Activated CD8-positive, alpha-beta memory T cell treated with anti-CD3 and anti-CD28 coated beads, Interleukin-2, amount 50 U/mL, for 1 hour (primary cell): Measurements from ENCODE around the gene MOCOS.
"Not testable (repeated sequence)": the region's sequence is repeated elsewhere in the genome, so short reads cannot be mapped to it uniquely, and the experiment has no call there.

Experiments used
- DNase-seq: peaks from one replicate; pipeline ENCODE4 v3.0.0-alpha.2; 2020; ENCODE audit errors: extremely low read depth

MOCOS gene

DNA sequence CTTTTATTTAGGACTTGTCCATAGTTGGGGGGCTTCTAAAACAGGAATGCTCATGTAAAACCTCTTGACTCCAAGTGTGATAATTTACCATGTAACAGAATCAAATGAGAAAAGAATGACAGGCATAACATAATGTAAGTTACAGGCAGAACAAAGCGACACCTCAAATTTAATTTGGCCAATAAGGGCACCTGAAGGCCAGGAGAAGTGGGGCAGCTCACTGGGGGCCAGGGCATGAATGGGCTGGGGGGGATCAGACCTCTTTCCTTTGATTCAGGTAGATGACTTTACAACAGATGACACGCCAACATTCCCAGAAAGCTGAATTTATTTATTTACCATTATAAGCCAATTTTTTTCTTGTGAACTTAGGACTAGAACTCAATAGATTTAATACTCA, 14.5 kb downstream of the MOCOS start:
- DNase-seq, result no peak

GRCh38 chr18:36203360-36203895, 16.1 kb downstream of the MOCOS start:
- no peak for DNase-seq

DNA sequence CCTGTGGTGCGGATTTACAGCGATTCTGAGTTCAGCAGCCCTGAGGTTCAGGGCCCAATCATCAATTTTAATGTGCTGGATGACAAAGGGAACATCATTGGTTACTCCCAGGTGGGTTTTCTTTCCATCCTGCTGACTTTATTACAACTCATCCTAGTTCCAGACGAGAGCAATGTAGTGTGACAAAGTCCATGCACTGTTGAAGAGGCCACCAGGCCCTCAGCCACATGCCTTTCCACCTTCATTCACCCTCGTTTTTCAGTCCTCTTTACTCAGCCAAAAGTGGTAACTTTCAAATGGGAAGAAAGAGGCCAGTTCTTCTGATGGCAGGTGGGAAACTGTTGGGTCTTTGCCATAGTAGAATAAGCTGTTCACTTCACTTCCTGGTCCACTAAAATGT, 17.9 kb downstream of the MOCOS start:
- no peak for DNase-seq

GRCh38 chr18:36207303-36207702, 20.0 kb downstream of the MOCOS start:
- no peak for DNase-seq

GRCh38 chr18:36207969-36208368, 20.7 kb downstream of the MOCOS start:
- not testable (repeated sequence) for DNase-seq

DNA sequence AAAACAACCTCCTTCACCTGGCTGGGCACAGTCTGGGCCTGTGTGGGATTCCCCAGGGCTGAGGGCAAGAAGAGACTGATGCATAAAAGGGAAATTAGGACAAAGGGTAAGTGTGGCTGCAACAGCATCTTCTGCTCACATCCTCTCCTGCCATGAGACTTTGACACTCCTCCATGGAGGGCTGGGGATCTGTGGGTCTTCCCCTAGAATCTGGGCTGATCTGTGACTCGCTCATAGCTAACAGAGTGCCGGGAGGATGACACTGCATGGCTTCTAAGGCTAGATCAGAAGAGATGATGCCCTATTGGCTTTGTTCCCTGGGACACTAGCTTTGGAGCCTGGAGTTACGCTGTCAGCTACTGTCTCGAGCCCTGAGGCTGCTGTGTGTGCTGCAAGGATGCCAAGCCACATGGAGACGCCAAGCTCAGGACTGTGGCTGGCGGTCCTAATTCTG, 24.3 kb downstream of the MOCOS start:
- DNase-seq, result no peak

DNA sequence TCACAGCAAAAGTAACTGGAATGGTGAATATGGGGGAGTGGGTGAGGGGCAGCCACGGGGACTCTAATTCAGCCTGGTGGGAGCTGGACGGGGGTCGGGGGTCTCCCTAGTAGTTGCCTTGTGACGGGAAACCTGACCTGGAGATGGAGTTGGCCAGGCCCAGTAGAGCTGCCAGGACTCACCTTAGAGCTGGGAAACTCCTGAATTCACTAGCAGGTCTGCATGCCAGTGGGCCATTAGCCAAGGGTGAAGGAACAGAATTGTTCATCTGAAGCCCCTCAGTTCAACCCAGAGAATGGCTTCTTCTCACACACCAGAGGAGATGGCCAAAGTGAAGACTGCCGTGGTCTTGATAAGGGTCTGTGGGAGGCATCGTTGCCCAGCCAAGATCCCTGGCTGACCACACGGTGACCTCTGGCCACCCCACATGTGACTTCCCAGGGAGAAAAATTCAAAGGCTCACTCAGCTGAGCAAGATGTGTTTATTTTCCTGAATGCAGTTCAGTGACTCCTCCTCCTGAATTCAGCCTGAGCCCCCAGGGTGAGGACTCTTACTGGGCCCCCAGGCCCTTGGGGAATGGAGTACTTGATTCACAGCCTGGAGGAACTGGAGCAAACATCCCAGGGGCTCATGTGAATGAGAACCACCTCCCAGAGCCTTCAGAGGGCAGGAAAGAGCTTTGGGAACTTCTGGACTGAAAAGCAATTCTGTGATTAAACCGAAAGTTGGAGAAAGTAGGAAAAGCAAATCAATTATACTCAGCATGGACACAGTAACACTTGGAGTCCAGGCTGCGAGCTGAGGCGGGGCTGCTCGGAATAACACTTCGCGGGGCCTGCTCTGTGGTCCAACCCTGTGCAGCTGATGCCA, 25.2 kb downstream of the MOCOS start:
- DNase-seq, result no peak

GRCh38 chr18:36214811-36215210, 27.5 kb downstream of the MOCOS start:
- no peak for DNase-seq

DNA sequence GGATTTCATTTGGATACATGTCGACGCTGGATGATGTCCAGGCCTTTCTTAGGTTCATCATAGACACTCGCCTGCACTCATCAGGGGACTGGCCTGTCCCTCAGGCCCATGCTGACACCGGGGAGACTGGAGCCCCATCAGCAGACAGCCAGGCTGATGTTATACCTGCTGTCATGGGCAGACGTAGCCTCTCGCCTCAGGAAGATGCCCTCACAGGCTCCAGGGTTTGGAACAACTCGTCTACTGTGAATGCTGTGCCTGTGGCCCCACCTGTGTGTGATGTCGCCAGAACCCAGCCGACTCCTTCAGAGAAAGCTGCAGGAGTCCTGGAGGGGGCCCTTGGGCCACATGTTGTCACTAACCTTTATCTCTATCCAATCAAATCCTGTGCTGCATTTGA, 28.3 kb downstream of the MOCOS start:
- no peak for DNase-seq

- DNase-seq, result no peak
Observed at GRCh38 chr18:36217348-36217747, 30.1 kb downstream of the MOCOS start.

- DNase-seq, result no peak
Observed at GRCh38 chr18:36229188-36229587, 41.9 kb downstream of the MOCOS start.

DNA sequence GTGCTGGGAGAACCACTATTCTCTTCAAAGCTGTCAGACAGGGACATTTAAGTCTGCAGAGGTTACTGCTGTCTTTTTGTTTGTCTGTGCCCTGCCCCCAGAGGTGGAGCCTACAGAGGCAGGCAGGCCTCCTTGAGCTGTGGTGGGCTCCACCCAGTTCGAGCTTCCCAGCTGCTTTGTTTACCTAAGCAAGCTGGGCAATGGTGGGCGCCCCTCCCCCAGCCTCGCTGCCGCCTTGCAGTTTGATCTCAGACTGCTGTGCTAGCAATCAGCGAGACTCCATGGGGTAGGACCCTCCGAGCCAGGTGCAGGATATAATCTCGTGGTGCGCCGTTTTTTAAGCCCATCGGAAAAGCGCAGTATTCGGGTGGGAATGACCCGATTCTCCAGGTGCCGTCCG, 53.2 kb downstream of the MOCOS start:
- DNase-seq, result not testable (repeated sequence)

GRCh38 chr18:36241831-36242230, 54.5 kb downstream of the MOCOS start:
- DNase-seq, result no peak

- no peak for DNase-seq
Observed at GRCh38 chr18:36247036-36247435, 59.7 kb downstream of the MOCOS start.

- no peak for DNase-seq
Observed at GRCh38 chr18:36249392-36249791, 62.1 kb downstream of the MOCOS start.

- no peak for DNase-seq
Observed at GRCh38 chr18:36250827-36251226, 63.5 kb downstream of the MOCOS start.

- DNase-seq, result no peak
Observed at GRCh38 chr18:36255072-36255698, 67.9 kb downstream of the MOCOS start.

DNA sequence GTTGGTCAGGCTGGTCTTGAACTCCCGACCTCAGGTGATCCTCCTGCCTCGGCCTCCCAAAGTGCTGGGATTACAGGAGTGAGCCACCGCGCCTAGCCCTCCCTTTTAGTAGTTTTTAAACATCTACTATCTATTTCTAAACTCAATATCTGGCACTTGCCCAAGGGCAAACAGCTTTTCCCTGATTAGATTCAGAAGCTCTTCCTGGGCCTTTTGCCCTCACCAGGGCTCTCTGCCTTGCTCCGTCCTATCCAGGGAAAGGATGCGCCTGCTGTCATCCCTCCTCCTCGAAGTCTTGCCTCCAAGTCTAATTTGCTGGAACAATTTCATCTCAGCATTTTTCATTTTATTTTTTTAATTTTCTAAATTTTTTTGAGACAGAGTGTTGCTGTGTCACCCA, 68.8 kb downstream of the MOCOS start:
- DNase-seq, result no peak

DNA sequence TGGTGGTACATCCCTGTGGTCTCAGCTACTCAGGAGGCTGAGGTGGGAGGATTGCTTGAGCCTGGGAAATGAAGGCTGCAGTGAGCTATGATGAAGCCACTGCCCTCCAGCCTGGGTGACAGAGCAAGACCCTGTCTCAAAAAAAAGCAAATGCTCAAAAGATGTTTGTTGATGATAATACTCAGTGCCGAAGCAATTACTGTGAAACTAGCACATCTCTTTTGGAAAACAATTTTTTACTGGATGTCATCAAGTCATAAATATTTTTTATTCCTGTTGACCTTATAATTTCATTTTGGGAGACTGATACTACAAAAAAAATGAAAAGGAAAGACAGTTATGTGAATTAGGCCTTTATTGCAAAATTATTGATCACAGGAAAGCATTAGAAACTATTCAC, 75.7 kb downstream of the MOCOS start:
- DNase-seq, result no peak

DNA sequence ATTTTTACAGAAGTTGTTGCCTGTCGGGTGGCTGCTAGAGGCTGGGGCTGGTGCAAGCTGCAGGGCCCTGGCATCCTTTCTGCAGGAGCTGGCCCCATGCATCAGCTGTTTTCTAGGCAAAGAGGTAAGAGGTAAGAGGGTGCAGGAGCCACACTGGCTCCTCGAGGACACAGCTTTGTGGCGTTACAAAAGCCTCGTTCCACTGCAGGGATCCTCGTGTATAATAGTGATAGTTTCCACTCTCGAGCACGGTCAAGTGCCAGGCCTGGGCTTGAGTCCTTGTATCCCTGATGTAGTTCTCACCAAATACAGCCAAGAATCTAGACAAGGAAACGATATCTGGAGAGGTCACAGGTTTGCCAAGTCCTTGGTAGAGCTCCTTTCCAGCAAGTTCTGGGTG, 77.0 kb downstream of the MOCOS start:
- DNase-seq, result no peak

- no peak for DNase-seq
Observed at GRCh38 chr18:36265015-36265414, 77.7 kb downstream of the MOCOS start.

DNA sequence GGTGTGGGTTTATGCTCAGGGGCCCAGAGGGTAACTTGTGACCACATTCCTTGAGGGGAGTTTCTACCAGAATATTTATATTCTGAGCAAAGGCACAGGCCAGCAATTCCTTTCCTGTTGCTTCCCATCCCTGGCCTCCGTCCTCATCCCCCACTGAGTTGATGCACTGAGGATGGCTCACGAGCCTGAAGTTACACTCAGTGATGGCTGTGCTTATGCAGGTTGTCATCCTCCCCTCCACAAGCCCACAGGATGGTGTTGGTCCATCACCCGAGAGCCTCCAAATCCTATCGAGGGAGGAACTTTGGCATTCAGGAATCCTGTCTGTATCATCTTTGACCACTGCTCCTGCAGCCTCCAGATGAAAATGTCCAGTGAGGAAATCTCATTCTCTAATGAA, 81.9 kb downstream of the MOCOS start:
- no peak for DNase-seq

DNA sequence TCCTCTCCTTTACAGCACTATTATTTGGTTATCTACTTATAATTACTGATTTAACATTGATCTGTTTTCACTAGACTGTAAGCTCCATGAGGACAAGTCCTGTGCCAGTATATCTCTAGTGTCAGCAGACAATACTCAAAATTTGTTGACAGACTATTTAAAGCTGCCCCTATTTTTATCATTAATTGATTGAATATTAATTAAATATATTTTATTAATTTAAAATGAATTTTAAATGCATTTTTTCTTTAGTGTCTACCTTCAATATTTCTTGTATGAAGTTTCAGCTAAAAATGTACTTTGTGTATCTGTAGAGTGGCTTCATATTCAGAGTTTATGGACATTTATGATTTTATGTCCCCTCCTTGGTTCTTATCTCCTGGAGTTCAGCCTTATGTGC, 83.9 kb downstream of the MOCOS start:
- no peak for DNase-seq
